Body of pancreas (tissue), 4 donors: Measurements from ENCODE around the gene PLAGL1. TPM values are rescaled to one million over a fixed set of nuclear protein-coding genes. Genes with fewer than 3 reads are reported as not detected.

Experiments used
- ATAC-seq: fragments of 150-250 bp; one replicate; pipeline ENCODE4 v1.9.1; 2016
- DNase-seq, 4 donors: peaks; one replicate each; pipeline ENCODE4 v3.0.0-alpha.2; 2019
- H3K27ac ChIP-seq, 4 donors: fragments of 200-600 bp; sonication (generic); 1 replicate in 3 of 4; 2 replicates in 1 of 4; pipeline versions ENCODE4 v1.5.1 to v1.6.1; 2016 to 2019; ENCODE audit warnings: mild to moderate bottlenecking in 1 of 4, mixed read lengths in 1 of 4, moderate library complexity in 1 of 4
- H3K27me3 ChIP-seq, 2 donors: fragments of 200-600 bp; sonication (generic); one replicate each; pipeline ENCODE4 v1.6.0; 2016; ENCODE audit warnings: mild to moderate bottlenecking in 1 of 2
- H3K36me3 ChIP-seq, 2 donors: fragments of 200-600 bp; sonication (generic); replicated peaks in 1 of 2; 2 replicates each; pipeline ENCODE4 v1.5.1; 2016; ENCODE audit warnings: low read depth in 2 of 2; ENCODE audit not compliant: insufficient read depth in 1 of 2
- H3K4me1 ChIP-seq: fragments of 200-600 bp; sonication (generic); one replicate; pipeline ENCODE4 v1.6.0; 2016
- H3K4me3 ChIP-seq, 2 donors: fragments of 200-600 bp; sonication (generic); 1 replicate in 1 of 2; 2 replicates in 1 of 2; pipeline ENCODE4 v1.5.1; 2016 to 2019
- H3K9me3 ChIP-seq, 3 donors: fragments of 200-600 bp; sonication (generic); 1 replicate in 2 of 3; 2 replicates in 1 of 3; pipeline ENCODE4 v1.5.1; 2016
- POLR2A ChIP-seq, 3 donors: fragments of 450-650 bp; IDR thresholded peaks; one replicate each; pipeline ENCODE4 v1.6.1; 2016; ENCODE audit warnings: antibody characterized with exemption in 3 of 3, mild to moderate bottlenecking in 2 of 3
- WGBS, 2 donors: methylation state at CpG; one replicate each; pipeline ENCODE4 v1.1.5; 2017; 5-methylcytosine and 5-hydroxymethylcytosine counted together
- intact Hi-C: fragments of 100-400 bp; cut with DNase I; formaldehyde crosslinking; loops from one replicate; pipeline ENCODE4 v1.15.1; 2023
- total RNA-seq, 2 donors: library from RNA; depleted of rRNA; stranded (reverse); fragments of >200 nt; gene quantifications; one replicate each; pipeline ENCODE4 v1.1.0, GENCODE V29; 2016
- TF ChIP-seq, protein P1 (sequence below), 7 experiments: fragments of 450-650 bp in 4 of 7; fragments of 200-600 bp in 3 of 7; sonication (generic) in 3 of 7; IDR thresholded peaks; one replicate each; pipeline ENCODE4 v1.5.1; 2016 to 2019; ENCODE audit warnings: antibody characterized with exemption in 7 of 7

Gene PLAGL1
- total RNA-seq, 2 donors from 2014 or later: 22.1 to 23.3 TPM

DNA sequence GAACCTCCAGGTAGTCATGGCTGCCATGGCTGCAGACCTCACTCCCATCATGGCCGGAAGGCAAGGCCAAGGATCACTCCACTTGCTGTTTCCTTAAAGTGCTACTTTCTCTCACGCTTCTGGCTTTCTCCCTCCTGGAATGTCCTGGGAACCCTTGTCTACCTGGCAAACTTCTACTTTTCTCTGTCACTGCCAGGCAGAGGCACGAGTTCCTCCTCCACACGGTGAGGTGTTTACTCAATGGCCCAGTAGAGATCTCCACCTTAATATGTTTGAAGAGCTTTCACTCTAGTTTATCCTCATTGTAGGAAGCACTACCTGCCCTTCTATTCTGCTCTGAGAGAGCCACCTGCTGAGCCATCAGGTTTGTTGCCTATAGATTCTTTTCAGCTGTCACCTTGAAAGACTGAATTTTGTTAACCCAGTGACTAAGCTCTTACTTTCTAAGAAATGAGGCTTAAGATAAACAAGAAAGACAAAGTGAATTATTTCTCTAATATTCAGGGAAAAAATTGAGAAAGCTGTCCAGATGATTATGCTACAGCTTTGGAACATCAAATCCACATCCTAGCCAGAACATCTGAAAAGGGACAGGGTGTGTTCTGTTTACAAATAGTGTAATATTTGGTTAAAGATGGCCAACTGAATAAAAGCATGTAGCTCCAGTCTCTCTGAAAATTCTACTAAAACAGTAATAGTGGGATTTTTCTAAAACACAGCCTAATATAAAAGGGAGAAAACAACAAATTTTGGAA lies 54.9 kb downstream of the PLAGL1 start:
- intact Hi-C loops: no loop called here
- 81 to 85% methylated on average over 4 of the region's 4 CpGs for WGBS, 2 donors

DNA sequence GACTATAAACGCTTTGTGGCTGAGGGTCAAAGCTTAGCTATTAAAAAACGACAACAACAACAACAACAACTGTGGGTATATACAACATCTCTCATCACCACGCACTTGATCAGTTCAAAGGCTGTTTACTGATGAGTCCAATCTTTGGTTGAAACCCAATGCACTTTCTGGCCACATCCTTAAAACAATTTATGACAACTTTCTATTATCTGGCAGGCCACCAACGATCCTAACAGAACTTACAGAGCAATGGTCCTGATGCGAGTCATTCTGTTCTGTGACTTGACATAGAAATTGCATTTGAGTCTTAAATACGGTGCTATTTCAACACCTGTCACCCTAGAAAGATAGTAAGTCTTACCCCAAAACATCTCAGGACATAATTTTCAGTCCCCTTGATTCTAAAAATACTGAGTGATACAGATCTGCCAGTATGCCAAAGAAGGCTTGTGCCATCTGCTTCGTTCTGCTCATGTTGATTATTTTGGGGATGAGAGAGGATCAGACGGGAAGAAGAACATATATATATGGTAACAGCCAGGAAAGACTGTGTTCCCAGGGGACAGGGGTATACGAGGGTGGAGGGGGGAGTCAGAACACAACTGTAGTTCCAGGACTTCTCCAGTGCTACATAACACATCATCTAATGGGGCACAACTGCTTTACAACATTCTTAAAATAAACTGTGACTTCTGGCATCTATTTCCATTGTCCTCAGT lies 55.8 kb downstream of the PLAGL1 start:
- H3K4me3 ChIP-seq: no peak overlapping the region
- H3K4me1 ChIP-seq: no peaks in the 10 kb centered on the region
- no peak for DNase-seq
- intact Hi-C loops: no loop called here
- ATAC-seq: no peak
- no peak overlapping the region for H3K27ac ChIP-seq
- TF ChIP-seq POLR2A (IDR thresholded peaks at IDR 0.05): no peak
- TF ChIP-seq, protein P1, sequence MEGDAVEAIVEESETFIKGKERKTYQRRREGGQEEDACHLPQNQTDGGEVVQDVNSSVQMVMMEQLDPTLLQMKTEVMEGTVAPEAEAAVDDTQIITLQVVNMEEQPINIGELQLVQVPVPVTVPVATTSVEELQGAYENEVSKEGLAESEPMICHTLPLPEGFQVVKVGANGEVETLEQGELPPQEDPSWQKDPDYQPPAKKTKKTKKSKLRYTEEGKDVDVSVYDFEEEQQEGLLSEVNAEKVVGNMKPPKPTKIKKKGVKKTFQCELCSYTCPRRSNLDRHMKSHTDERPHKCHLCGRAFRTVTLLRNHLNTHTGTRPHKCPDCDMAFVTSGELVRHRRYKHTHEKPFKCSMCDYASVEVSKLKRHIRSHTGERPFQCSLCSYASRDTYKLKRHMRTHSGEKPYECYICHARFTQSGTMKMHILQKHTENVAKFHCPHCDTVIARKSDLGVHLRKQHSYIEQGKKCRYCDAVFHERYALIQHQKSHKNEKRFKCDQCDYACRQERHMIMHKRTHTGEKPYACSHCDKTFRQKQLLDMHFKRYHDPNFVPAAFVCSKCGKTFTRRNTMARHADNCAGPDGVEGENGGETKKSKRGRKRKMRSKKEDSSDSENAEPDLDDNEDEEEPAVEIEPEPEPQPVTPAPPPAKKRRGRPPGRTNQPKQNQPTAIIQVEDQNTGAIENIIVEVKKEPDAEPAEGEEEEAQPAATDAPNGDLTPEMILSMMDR (IDR thresholded peaks at IDR 0.05): no peak
- H3K36me3 ChIP-seq: no peaks in the 10 kb centered on the region
- 83% methylated on average over 9 of the region's 9 CpGs for WGBS, 2 donors
- H3K9me3 ChIP-seq: peaks cover 0 to 4% (median 0%) of the 10 kb centered on the region in 3 donors
- no peaks in the 10 kb centered on the region for H3K27me3 ChIP-seq

More for the DNA sequence above, 54.9 kb downstream of the PLAGL1 start:
- H3K4me1 ChIP-seq: no peaks in the 10 kb centered on the region
- no peaks in the 10 kb centered on the region for H3K9me3 ChIP-seq
- ATAC-seq (no peak), DNase-seq (no peak)
- no peak overlapping the region for H3K4me3 ChIP-seq
- H3K27me3 ChIP-seq: no peaks in the 10 kb centered on the region
- H3K27ac ChIP-seq: no peak overlapping the region
- no peaks in the 10 kb centered on the region for H3K36me3 ChIP-seq
- TF ChIP-seq POLR2A (IDR thresholded peaks at IDR 0.05): no peak
- TF ChIP-seq, protein P1 (IDR thresholded peaks at IDR 0.05): no peak

DNA sequence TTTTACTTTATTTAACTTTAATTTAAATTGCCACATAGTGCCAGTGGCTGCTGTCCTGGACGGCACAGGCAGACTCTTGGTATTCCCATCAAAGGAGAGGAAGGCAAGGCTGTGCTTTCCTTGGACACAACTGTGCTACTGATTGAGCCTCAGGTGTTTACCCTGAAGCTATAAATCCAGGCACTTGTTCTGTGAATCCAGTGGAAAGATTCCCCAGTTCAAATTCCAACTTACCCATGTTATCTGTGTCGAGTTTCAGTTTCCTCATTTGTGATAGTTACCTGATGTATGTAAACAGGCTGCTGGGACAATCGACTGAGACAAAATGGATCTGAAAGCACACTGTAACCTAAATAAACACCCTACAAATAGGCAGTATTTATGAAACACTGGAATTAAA lies 57.2 kb downstream of the PLAGL1 start:
- TF ChIP-seq, protein P1 (IDR thresholded peaks at IDR 0.05): no peak
- no peak for TF ChIP-seq POLR2A (IDR thresholded peaks at IDR 0.05)
- intact Hi-C loops: no loop called here
- H3K9me3 ChIP-seq: peaks cover 0 to 7% (median 0%) of the 10 kb centered on the region in 3 donors
- no peaks in the 10 kb centered on the region for H3K36me3 ChIP-seq
- H3K4me1 ChIP-seq: no peaks in the 10 kb centered on the region
- no peak overlapping the region for H3K4me3 ChIP-seq
- no peak overlapping the region for H3K27ac ChIP-seq
- H3K27me3 ChIP-seq: no peaks in the 10 kb centered on the region
- ATAC-seq (no peak), DNase-seq (no peak)
- whole genome bisulfite sequencing, 2 donors: 63 to 72% methylated on average over 3 of the region's 3 CpGs

DNA sequence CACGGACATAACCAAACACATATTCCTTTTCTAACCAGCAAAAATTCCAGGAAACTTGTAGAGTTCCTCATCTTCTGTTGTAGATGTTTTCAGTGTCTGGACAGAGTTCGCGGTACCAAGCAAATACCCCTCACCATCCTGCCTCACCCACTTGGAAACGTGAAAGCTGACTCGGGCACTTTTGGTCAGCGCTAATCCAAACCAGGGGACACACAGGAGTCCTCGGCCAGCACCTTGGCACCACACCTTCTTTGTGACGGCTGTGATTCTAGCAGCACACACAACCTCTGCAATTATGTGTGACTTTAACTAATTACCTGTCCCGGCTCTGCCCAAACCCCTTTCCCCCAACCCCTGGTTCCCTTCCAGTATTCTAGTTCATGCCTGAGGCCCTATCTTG lies 58.1 kb downstream of the PLAGL1 start:
- WGBS, 2 donors: 89% methylated on average over 9 of the region's 9 CpGs
- DNase-seq (no peak), ATAC-seq (no peak)
- intact Hi-C loops: no loop called here
- Histone ChIP-seq H3K4me1 (no peaks in the 10 kb centered on the region), H3K36me3 (no peaks in the 10 kb centered on the region), H3K4me3 (no peak overlapping the region), H3K9me3 (peaks cover 0 to 7% (median 0%) of the 10 kb centered on the region in 3 donors), H3K27me3 (no peaks in the 10 kb centered on the region), H3K27ac (no peak overlapping the region)
- TF ChIP-seq, protein P1 (IDR thresholded peaks at IDR 0.05): no peak
- TF ChIP-seq POLR2A (IDR thresholded peaks at IDR 0.05): no peak
